KMS-11 (cell line): ENCODE data around the gene PDE4D.

Experiments
- H2AFZ ChIP-seq: fragments of 200-600 bp; sonication (generic); 2 replicates; pipeline ENCODE4 v1.6.1; 2016; ENCODE audit warnings: antibody characterized with exemption, mixed run types, low read depth
- H3K27ac ChIP-seq: fragments of 200-600 bp; sonication (generic); 2 replicates; pipeline ENCODE4 v1.6.1; 2016; ENCODE audit warnings: mild to moderate bottlenecking, mixed run types
- H3K27me3 ChIP-seq: fragments of 200-600 bp; sonication (generic); 2 replicates; pipeline ENCODE4 v1.6.1; 2017; ENCODE audit warnings: mild to moderate bottlenecking, low read depth, mixed run types, moderate library complexity; ENCODE audit not compliant: insufficient read depth
- H3K36me3 ChIP-seq: fragments of 200-600 bp; sonication (generic); 2 replicates; pipeline ENCODE4 v1.6.1; 2017; ENCODE audit warnings: mild to moderate bottlenecking, mixed run types; ENCODE audit not compliant: insufficient read depth
- H3K4me1 ChIP-seq: fragments of 200-600 bp; sonication (generic); 2 replicates; pipeline ENCODE4 v1.6.1; 2016; ENCODE audit warnings: mild to moderate bottlenecking, low read depth, mixed run types; ENCODE audit not compliant: poor library complexity, severe bottlenecking
- H3K4me2 ChIP-seq: fragments of 200-600 bp; sonication (generic); 2 replicates; pipeline ENCODE4 v1.7.0; 2016; ENCODE audit warnings: mild to moderate bottlenecking, mixed run types
- H3K4me3 ChIP-seq: fragments of 200-600 bp; sonication (generic); IDR thresholded peaks from 2 replicates; pipeline ENCODE4 v1.6.1; 2017; ENCODE audit warnings: low read depth, low read length, mixed read lengths; ENCODE audit not compliant: insufficient read depth
- H3K79me2 ChIP-seq: fragments of 200-600 bp; sonication (generic); 2 replicates; pipeline ENCODE4 v1.6.1; 2016; ENCODE audit warnings: low read depth, mixed run types; ENCODE audit not compliant: insufficient read depth
- H3K9ac ChIP-seq: fragments of 200-600 bp; sonication (generic); 2 replicates; pipeline ENCODE4 v1.6.1; 2016; ENCODE audit warnings: mild to moderate bottlenecking, mixed run types
- H4K20me1 ChIP-seq: fragments of 200-600 bp; sonication (generic); 2 replicates; pipeline ENCODE4 v1.6.1; 2016; ENCODE audit warnings: mild to moderate bottlenecking, mixed run types; ENCODE audit not compliant: insufficient read depth
- TF ChIP-seq, protein P1 (sequence below): fragments of 200-600 bp; sonication (generic); conservative IDR thresholded peaks from 2 replicates; pipeline ENCODE4 v1.6.1; 2017; ENCODE audit warnings: low read depth, mild to moderate bottlenecking, antibody characterized with exemption, low read length, moderate library complexity, mixed read lengths

Gene PDE4D

DNA sequence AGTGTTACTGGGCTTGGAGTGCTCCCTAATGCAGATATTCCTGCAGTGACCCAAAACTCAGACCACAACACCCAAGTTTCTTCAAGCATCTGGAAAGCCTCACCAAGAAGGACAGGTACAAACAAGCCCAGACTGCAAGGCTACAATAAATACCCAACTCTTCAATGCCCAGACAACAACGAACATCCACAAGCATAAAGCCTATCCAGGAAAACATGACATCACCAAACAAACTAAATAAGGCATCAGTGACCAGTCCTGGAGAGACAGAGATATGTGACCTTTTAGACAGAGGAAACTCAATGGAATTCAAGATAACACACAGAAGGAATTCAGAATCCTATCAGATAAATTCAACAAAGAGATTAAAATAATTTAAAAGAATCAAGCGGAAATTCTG is 605.6 kb downstream of the PDE4D start:
- no peaks in the 10 kb centered on the region for H3K4me1 ChIP-seq

DNA sequence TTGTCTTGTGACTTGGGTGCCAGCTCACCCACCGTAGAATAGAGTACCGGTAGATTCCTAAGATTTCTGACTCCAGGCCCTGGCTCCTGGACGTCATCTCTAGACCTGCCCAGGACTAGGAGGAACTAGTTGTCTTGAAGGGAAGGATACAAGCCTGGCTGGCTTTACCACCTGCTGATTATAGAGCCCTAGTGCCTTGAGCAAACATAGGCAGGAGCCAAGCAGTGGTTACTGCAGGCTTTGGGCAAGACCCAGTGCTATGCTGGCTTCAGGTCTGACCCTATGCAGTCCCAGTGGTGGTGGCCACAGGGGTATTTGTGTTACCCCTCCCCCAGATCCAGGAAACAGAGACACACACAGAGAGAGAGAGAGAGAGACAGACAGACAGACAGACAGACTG is 606.2 kb downstream of the PDE4D start:
- H3K4me1 ChIP-seq = no peaks in the 10 kb centered on the region
- no peak overlapping the region for H3K4me3 ChIP-seq
- TF ChIP-seq, protein P1, sequence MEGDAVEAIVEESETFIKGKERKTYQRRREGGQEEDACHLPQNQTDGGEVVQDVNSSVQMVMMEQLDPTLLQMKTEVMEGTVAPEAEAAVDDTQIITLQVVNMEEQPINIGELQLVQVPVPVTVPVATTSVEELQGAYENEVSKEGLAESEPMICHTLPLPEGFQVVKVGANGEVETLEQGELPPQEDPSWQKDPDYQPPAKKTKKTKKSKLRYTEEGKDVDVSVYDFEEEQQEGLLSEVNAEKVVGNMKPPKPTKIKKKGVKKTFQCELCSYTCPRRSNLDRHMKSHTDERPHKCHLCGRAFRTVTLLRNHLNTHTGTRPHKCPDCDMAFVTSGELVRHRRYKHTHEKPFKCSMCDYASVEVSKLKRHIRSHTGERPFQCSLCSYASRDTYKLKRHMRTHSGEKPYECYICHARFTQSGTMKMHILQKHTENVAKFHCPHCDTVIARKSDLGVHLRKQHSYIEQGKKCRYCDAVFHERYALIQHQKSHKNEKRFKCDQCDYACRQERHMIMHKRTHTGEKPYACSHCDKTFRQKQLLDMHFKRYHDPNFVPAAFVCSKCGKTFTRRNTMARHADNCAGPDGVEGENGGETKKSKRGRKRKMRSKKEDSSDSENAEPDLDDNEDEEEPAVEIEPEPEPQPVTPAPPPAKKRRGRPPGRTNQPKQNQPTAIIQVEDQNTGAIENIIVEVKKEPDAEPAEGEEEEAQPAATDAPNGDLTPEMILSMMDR = no peak
- H2AFZ ChIP-seq = no peak overlapping the region
- no peak overlapping the region for H3K4me2 ChIP-seq
- no peaks in the 10 kb centered on the region for H3K27me3 ChIP-seq
- H4K20me1 ChIP-seq = no peaks in the 10 kb centered on the region
- H3K79me2 ChIP-seq = no peaks in the 10 kb centered on the region
- H3K27ac ChIP-seq = no peak overlapping the region
- H3K36me3 ChIP-seq = no peaks in the 10 kb centered on the region
- no peak overlapping the region for H3K9ac ChIP-seq

More for the DNA sequence above, 605.6 kb downstream of the PDE4D start:
- H2AFZ ChIP-seq = no peak overlapping the region
- no peaks in the 10 kb centered on the region for H3K79me2 ChIP-seq
- no peaks in the 10 kb centered on the region for H3K27me3 ChIP-seq
- no peak overlapping the region for H3K27ac ChIP-seq
- H3K36me3 ChIP-seq = no peaks in the 10 kb centered on the region
- H3K4me3 ChIP-seq = no peak overlapping the region
- TF ChIP-seq, protein P1 = no peak
- H3K4me2 ChIP-seq = no peak overlapping the region
- no peaks in the 10 kb centered on the region for H4K20me1 ChIP-seq
- H3K9ac ChIP-seq = no peak overlapping the region

DNA sequence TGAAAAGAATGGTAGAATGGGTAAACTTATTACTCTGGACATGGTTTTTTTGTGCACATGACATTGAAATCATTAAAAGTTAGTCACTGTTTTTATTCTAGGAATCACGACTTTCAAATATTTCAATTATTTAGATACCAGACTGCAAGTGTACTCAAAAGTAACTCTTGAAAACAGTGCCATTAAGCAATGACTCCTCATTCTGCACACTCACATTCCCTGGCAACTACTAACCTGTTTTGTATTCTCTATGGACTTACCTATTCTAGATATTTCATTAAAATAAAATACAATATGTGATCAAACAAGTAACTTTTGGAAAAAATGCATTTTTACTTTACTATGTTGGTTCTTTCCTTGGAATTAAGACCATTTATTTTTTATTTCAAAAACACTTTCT is 607.0 kb downstream of the PDE4D start:
- no peak overlapping the region for H3K27ac ChIP-seq
- no peaks in the 10 kb centered on the region for H3K79me2 ChIP-seq
- H3K27me3 ChIP-seq = no peaks in the 10 kb centered on the region
- no peaks in the 10 kb centered on the region for H4K20me1 ChIP-seq
- TF ChIP-seq, protein P1 = no peak
- no peak overlapping the region for H3K9ac ChIP-seq
- H3K36me3 ChIP-seq = no peaks in the 10 kb centered on the region
- H3K4me3 ChIP-seq = no peak overlapping the region
- no peak overlapping the region for H3K4me2 ChIP-seq
- H3K4me1 ChIP-seq = no peaks in the 10 kb centered on the region
- H2AFZ ChIP-seq = no peak overlapping the region

DNA sequence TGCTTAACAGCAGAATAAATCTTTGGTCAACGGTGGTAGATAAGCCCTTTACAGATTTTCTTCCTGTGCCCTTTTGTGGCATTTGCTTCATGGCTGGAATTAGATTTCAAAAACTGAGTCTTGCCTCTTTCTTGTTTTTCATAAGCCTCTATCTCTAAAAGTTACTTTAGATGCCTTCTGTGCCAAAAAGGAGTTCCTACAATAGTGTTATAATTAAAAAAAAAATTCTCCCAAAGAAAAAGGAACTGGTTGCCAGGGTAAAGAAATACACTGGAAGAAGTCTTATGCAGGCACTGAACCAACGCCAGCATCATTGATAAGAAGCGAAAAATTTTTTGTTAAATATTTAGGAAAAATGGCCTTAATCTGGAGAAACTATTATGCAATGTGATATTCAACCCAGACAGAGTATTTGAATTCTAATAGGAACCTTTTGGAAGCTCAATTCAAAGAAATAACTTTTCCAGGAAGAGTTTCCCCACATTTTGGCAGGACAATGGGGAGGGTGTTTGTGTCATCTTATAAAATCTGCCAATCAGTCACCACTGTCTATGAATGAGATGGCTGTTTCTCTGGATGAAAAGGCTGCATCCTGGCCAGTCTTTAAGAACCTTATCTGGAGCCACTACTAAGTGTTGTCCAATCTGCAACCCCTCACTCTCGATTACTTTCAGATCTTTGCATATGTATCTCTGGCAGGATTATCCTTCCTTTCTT is 608.1 kb downstream of the PDE4D start:
- Histone ChIP-seq H2AFZ (no peak overlapping the region), H3K36me3 (no peaks in the 10 kb centered on the region), H3K4me3 (no peak overlapping the region), H3K27me3 (no peaks in the 10 kb centered on the region), H3K79me2 (no peaks in the 10 kb centered on the region), H3K27ac (no peak overlapping the region), H3K4me2 (no peak overlapping the region), H3K4me1 (no peaks in the 10 kb centered on the region), H4K20me1 (no peaks in the 10 kb centered on the region), H3K9ac (no peak overlapping the region)
- TF ChIP-seq, protein P1 = no peak
